GM23338 (cell line): Measurements from ENCODE around the gene RGS3.

Experiments used
- CTCF ChIP-seq, 2 experiments: fragments of 200-600 bp in 1 of 2; sonication (generic) in 1 of 2; conservative IDR thresholded peaks; 2 replicates each; pipeline versions ENCODE4 v1.5.1 to v1.6.1; 2016 to 2017; ENCODE audit warnings: antibody characterized with exemption in 2 of 2, low read depth in 2 of 2, mild to moderate bottlenecking in 2 of 2, moderate library complexity in 1 of 2
- EZH2 ChIP-seq: fragments of 200-600 bp; sonication (generic); IDR thresholded peaks from one replicate; pipeline ENCODE4 v1.8.0; 2017; ENCODE audit warnings: antibody characterized with exemption, mild to moderate bottlenecking, low read depth; ENCODE audit not compliant: unreplicated experiment
- EZH2phosphoT487 ChIP-seq: fragments of 200-600 bp; sonication (generic); IDR thresholded peaks from one replicate; pipeline ENCODE4 v1.8.1; 2018; ENCODE audit warnings: antibody characterized with exemption; ENCODE audit not compliant: unreplicated experiment
- JUNB ChIP-seq: IDR thresholded peaks from one replicate; pipeline ENCODE4 v1.6.1; 2016; ENCODE audit warnings: antibody characterized with exemption; ENCODE audit not compliant: unreplicated experiment
- POLR2AphosphoS5 ChIP-seq: IDR thresholded peaks from 2 replicates; pipeline ENCODE4 v1.6.1; 2016; ENCODE audit warnings: antibody characterized with exemption, low read depth
- REST ChIP-seq: IDR thresholded peaks from one replicate; pipeline ENCODE4 v1.6.1; 2018; ENCODE audit warnings: antibody characterized with exemption; ENCODE audit not compliant: unreplicated experiment
- STAT1 ChIP-seq: IDR thresholded peaks from one replicate; pipeline ENCODE4 v1.6.1; 2016; ENCODE audit warnings: antibody characterized with exemption; ENCODE audit not compliant: unreplicated experiment

GRCh38 chr9:113602126-113603047, 138.9 kb downstream of the RGS3 start:
- TF ChIP-seq POLR2AphosphoS5 (peak; percentile 29; the same call in 1 of the 2 replicates), REST (no peak), EZH2 (no peak), EZH2phosphoT487 (no peak), JUNB (no peak), CTCF (conservative IDR thresholded peaks at IDR 0.05; ENCODE audit: low read depth in 2 of 2) (no peak), STAT1 (no peak)
